Activated CD4-positive, alpha-beta T cell treated with anti-CD3 and anti-CD28 coated beads, Interleukin-2, amount 50 U/mL, for 1 hour (primary cell): Measurements from ENCODE around the gene SPAST.
"Not testable (repeated sequence)": the region's sequence is repeated elsewhere in the genome, so short reads cannot be mapped to it uniquely, and the experiment has no call there.

Source experiments
- DNase-seq: peaks from one replicate; pipeline ENCODE4 v3.0.0-alpha.2; 2020

SPAST gene, protein sequence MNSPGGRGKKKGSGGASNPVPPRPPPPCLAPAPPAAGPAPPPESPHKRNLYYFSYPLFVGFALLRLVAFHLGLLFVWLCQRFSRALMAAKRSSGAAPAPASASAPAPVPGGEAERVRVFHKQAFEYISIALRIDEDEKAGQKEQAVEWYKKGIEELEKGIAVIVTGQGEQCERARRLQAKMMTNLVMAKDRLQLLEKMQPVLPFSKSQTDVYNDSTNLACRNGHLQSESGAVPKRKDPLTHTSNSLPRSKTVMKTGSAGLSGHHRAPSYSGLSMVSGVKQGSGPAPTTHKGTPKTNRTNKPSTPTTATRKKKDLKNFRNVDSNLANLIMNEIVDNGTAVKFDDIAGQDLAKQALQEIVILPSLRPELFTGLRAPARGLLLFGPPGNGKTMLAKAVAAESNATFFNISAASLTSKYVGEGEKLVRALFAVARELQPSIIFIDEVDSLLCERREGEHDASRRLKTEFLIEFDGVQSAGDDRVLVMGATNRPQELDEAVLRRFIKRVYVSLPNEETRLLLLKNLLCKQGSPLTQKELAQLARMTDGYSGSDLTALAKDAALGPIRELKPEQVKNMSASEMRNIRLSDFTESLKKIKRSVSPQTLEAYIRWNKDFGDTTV

DNA sequence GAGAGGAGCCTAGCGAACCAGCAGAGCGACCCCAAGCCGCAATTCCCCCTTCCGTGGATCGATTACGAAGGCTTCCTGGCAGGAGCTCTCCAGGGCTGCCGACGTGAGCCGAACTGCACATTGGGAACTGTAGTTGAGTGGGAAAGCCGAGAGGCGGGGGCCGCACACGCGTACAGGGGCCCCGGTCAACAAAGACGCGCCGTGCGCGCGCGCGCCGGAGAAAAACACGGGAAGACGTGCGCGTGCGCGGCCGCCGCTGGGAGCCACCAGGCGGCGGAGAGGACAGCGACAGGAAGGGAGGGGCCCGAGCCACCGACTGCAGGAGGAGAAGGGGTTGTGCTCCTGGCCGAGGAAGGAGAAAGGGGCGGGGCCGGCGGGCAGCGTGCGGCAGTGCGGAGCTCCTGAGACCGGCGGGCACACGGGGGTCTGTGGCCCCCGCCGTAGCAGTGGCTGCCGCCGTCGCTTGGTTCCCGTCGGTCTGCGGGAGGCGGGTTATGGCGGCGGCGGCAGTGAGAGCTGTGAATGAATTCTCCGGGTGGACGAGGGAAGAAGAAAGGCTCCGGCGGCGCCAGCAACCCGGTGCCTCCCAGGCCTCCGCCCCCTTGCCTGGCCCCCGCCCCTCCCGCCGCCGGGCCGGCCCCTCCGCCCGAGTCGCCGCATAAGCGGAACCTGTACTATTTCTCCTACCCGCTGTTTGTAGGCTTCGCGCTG is at the start of gene SPAST:
SPAST (plus strand) TSS at position 247 of the 711 bp plus-strand sequence; CDS start at position 523, 276 bp downstream.
- peak; percentile 95 for DNase-seq

DNA sequence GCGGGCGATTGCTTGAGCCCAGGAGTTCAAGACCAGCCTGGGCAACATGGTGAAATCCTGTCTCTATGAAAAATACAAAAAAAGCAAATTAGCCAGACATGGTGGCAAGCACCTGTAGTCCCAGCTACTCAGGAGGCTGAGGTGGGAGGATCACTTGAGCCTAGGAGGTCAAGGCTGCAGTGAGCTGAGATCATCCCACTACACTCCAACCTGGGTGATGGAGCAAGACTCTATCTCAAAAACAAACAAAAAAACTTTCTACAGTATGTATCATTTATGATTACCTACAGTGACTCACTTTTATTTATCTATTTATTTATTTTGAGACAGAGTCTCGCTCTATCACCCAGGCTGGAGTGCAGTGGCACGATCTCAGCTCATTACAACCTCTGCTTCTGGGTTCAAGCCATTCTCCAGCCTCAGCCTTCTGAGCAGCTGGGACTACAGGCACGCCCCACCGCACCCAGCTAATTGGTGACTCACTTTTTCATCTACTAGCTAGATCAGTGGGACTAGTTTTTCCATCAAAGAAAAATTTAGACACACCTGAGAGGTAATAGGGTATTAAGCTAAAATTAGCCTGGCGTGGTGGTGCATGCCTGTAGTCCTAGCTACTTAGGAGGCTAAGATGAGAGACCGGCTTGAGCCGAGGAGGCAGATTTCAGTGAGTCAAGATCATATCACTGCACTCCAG is 44.4 kb upstream of the SPAST start:
- not testable (repeated sequence) for DNase-seq

DNA sequence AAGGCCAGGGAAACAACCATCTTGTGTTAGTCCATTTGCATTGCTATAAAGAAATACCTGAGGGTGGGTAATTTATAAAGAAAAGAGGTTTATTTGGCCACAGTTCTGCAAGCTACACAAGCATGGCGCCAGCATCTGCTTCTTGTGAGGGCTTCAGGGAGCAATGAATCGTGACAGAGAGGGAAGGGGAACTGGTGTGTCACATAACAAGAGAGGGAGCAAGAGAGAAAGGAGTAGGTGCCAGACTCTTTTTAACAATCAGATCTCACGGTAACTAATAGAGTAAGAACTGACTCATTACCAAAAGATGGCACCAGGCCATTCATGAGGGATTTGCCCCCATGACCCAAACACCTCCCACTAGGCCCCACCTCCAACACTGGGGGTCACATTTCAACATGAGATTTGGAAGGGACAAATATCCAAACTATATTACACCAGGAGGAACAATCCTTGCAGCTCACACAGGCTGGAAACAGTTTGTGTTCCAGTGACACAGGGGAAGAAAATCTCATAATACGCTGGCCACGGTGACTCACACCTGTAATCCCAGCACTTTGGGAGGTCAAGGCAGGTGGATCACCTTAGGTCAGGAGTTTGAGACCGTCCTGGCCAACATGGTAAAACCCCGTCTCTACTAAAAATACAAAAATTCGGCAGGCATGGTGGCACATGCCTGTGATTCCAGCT is 29.0 kb upstream of the SPAST start:
- DNase-seq, result not testable (repeated sequence)

DNA sequence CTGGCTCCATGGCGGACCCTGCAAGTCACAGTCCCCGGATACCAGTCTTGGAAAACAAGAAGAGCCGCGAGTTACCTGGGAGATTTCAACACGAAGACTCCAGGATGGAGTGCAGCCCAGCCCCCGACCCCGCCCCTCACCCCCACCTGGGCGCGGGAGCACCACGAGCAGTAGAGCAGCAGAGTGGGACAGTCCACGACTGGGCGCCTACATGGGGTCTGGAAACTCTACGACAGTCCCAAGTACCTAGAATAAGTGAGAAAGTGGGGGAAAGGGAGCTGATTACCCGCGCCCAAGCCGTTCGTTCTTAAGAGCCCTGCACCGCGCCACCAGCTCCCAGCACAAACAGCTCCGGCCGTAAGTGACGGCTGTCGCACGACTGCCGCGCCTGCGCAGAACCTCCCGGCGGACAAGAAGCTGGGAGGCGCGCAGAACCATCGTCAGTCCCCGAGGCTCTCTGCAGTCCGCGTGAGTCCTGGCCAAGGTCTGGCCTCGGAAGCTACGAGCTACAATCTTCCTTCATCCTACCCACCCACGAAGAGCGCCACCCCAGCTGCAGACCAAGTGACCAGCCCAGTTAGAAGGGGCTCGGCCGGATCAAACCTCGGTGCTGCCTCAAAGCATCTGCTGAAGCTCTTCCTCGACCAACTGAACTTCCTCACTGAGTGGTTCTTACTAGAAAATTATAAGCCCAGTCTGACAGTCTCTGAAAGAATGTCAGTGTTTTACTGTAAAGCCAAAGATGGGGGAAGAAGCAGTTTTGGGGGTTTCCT is 23.7 kb upstream of the SPAST start, which contains the start of gene DPY30:
DPY30 (minus strand) TSS at position 359 of the 773 bp plus-strand sequence; CDS start at position 10, 349 bp downstream.
- DNase-seq, result peak; percentile 88

DNA sequence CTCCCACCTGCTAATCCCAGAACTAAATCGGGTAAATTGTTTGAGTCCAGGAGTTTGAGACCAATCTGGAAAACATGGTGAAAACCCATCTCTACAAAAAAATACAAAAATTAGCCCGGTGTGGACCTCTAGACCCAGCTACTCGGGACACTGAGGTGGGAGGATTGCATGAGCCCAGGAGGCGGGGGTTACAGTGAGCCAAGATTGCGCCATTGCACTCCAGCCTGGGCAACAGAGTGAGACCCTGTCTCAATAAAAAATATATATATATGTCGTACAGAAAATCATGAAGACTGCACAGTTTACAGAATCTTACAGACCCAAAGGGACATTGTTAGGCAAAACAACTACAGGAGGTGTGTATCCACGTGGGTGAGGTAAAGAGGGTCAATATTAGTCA is 19.8 kb upstream of the SPAST start:
- no peak for DNase-seq

DNA sequence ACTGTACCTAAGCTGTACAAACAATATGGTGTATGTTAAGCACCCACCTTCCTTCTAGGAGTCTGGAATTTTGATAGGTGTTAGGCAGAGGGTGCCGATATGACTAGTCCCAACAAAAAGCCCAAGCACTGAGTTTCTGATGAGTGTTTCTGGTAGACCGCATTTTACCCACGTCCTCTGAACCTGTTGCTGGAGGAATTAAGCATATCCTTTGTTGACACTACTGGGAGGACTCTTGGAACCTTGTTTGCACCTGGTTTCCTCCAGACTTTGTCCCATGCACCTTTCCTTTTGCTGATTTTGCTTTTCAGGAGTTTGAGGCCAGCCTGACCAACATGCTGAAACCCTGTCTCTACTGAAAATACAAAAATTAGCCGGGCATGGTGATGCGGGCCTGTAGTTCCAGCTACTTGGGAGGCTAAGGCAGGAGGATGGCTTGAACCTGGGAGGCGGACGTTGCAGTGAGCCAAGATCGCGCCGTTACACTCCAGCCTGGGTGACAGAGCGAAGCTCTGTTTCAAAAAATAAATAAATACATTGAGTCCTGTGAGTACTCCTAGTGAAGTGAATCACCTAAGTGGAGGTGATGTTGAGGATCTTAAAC is 11.4 kb upstream of the SPAST start:
- DNase-seq, result no peak

DNA sequence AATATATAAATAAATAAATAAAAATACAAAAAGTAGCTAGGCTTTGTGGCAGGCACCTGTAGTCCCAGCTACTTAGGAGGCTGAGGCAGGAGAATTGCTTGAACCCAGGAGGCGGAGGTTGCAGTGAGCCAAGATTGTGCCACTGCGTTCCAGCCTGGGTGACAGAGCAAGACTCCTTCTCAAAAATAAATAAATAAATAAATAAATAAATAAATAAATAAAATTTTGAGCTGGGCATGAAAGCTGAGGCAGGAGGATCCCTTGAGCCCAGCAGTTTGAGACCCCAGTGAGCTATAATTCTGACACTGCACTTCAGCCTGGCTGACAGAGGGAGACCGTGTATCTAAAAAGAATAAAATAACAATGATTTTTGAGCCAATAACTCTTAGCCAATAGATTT is 8.8 kb upstream of the SPAST start:
- not testable (repeated sequence) for DNase-seq

DNA sequence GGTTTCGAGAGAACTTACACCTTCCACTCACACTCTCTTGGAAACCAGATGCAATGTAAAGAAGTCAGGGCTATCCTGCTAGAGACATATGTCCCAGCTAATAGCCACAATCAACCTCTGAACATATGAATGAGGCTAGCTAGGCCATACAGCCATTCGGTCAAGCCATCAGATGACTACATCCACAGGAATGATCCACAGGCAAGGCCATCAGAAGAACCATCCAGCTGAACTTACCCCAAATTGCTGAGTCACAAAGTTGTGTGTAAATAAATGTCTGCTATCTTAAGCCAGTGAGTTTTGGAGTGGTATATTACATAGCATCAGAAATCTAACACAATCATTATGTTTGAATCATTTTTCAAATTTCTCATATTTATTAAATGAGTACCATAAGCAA is 5.2 kb upstream of the SPAST start:
- DNase-seq, result no peak

DNA sequence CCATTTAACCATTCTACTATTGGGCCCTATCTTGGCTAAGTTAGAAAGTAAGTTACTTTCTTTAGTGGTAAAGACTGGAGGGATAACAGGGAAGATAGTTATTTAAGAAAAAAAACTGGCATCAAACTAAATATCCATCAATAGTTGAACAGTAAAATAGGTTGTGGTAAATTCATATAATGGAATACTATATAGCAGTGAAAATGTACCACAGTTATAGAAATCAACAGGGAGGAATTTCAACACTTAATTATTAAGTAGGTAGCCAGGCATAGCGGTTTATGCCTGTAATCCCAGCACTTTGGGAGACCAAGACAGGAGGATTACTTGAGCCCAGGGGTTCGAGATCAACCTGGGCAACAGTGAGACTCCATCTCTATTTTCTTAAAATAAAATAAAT is 3.1 kb upstream of the SPAST start:
- DNase-seq, result no peak

DNA sequence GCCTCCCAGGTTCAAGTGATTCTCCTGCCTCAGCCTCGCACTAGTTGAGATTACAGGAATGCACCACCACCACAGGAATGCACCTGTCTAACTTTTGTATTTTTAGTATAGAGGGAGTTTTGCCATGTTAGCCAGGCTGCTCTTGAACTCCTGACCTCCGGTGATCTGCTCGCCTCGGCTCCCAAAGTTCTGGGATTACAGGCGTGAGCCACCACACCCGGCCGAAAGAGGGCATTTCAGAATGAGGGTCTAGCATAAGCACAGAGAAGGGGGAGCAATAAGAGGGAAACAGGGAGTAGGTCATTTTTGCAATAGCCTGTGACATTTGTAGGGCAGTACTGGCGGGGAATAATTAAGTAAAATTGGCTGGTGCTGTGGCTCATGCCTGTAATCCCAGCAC is 1.9 kb upstream of the SPAST start:
- DNase-seq, result no peak

DNA sequence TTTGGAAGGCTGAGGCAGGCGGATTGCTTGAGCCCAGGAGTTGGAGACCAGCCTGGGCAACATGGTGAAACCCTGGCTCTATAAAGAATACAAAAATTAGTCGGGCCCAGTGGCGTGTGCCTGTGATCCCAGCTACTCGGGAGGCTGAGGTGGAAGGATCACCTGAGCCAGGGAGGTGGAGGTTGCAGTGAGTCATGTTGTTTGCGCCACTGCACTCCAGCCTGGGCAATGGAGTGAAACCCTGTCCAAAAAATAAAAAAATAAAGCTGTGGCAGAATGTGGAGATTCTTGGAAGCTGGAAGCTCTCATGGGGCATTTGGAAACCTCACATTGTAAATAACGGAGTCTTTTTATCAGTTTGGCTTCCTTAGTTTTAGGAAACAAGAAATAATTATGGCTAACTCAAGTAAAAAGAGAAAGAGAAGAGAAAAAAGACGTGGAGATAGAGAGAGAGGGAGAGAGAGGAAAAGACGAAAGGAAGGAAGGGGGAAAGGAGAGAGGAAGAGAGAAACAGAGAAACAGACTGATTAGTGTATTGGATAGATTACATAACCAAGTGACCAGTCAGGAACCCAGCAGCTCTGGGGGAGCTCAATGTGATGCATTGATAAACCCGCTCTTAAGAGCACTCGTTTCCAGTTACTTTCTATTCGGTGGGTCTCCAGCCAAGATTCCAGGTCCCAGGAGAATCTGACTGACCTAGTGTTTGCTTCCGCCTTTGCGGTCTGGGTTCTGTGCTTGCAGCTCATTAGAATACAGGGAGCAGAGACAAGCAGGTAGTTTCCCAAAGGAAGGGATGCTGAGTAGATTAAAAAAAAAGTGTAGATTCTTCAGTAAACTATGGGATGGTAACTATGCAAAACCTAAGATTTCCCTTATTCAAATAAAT is 1.1 kb upstream of the SPAST start:
- no peak for DNase-seq

DNA sequence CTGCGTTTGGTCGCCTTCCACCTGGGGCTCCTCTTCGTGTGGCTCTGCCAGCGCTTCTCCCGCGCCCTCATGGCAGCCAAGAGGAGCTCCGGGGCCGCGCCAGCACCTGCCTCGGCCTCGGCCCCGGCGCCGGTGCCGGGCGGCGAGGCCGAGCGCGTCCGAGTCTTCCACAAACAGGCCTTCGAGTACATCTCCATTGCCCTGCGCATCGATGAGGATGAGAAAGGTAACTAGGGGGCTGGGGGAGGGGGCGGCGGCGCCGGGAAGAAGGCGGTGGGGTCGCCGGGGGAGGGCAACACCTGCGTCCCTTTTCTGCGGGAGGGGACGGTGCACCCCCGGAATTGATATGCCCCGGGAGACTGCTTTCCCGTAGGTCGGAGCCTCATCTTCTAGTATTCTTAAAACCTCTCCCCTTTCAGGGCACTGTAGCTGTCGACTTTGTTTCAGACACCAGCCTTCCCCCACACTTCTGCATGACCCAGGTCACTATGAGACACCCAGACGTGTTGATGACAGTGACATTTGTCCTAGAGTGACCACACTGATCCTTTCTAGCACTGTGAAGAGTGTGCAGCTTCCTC is 755 bp downstream of the SPAST start:
- peak; percentile 8 for DNase-seq

DNA sequence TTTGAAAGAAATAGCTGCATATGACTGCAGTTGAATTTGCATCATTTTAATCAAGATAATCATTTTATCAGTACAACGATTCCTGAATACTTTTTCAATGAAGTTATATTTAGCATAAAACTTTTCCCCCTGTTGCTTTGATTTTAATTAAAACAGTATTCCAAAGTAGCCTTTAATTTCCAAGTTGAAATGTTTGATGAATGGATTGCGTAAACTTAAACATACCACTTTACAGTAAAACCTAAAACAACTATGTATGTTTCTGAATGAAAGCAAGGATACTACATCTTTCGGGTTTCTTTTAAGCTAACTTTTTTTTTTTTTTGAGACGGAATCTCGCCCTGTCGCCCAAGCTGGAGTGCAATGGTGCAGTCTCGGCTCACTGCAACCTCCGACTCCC is 1.4 kb downstream of the SPAST start:
- DNase-seq, result no peak

DNA sequence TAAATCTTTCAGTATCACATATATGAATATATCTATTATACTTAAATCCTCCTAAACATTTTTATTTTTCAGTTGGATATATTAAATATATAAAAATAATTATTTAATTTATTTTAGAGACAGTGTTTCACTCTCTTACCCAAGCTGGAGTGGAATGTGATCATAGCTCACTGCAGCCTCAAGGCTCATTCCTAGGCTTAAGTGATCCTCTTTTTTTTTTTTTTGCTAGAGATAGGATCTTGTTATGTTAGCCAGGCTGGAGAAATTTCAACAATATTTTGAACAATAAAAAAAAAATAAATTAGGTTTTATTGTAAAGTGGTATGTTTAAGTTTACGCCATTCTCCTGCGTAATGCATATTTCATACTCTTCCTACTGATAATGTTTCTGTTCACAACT is 4.2 kb downstream of the SPAST start:
- DNase-seq, result no peak

DNA sequence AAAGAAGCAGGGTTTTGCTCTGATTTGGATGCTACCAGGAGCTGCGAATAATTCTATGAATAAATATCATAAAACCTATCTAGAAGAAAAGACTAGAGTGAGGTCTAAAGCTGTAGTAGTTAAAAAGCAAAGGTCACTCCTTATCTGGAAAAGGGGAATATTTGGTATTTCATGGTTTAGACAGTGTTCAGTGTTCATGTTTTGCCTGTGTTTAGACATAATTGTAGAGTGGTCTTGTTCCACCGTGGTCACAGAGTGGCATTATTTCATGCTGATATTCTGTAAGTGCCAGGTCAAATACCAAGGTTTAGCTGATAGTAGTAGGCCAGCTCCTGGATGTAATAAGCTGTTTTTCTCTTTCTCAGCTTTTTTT is 10.8 kb downstream of the SPAST start:
- DNase-seq, result no peak

DNA sequence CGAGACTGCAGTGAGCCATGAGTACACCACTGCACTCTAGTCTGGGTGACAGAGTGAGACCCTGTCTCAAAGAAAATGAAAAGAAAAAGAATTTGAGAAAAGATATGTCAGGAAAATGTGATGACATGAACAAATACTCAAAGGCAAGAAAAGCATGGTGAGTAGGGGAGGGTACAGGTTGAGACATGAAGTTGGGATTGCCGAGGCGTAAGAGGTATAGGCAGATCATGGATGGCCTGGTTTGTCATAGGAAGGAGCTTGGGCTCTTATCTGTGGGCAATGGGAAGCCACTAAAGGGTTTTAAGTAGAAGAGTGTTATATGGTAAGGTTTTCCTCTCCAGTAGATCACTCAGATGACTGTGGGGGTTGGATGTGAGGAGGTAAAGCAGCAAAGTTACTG is 32.3 kb downstream of the SPAST start:
- no peak for DNase-seq

DNA sequence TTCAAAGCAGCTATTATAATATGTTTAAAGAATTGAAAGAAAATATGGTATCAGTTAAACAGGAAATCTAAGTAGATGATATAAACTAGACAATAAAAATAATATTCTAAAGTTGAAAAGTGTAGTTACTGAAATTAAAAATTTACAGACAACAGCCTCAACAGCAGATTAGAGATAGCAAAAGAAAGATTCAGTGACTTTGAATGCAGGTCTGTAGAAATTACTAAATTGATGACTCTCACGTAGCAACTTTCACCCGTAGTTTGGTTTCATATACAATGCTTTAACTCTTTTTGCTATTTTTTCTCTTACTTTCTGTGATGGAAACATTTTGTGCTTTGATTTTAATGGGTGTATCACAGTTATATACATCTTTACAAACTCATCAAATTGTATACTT is 44.8 kb downstream of the SPAST start:
- DNase-seq, result no peak

DNA sequence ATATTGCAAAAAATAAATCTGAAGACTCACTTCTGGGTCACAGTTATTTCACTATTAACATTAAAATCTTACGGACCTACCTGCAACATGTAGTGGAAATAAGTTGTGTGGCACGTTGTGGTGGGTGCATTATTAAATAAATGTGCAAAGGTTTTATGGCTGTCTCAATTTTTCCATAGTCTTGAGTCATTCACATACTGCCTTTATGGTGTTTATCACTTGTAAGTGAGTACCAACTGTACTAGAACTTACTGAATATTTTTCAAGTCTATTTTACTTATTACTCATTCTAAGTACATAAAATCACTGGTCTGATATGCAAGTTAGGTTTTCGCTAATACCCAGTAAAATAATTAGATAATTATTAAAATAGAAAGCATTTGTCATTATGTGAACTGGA is 54.7 kb downstream of the SPAST start:
- DNase-seq, result no peak

DNA sequence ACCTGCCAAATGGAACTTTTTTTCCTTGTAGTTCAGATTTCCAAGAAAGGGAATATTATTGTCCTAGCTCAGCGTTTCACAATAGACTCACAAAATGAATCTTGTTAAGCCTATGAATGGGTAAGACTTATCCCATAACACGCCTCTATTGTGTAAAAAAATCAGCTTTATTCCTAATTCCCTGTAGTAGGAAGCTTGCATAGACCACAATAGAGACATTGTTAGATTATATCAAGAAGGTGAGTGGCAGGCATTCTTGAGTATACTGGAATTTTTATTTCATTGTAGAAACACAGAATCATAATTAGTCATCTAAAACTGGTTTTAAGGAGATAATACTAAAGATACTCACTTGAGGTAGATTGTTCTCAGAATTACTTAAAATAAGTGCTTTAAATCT is 55.8 kb downstream of the SPAST start:
- DNase-seq, result no peak

DNA sequence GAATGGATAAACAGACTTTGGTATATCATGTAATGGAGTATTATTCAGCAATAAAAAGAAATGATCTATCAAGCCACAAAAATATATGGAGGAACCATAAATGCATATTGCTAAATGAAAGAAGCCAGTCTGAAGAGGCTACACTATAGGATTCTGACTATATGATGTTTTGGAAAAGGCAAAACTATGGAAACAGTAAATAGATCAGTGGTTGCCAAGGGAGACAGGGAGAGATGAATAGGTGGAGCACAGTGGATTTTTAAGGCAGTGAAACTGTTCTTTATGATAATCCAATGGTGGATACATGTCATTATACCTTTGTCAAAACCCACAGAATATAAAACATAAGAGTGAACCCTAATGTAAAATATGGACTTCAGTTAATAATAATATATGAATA is 61.3 kb downstream of the SPAST start:
- DNase-seq, result no peak
